H4 (cell line): ENCODE measurements around the gene PTPRN2. TPM values are rescaled to one million over a fixed set of nuclear protein-coding genes. Genes with fewer than 3 reads are reported as not detected.
A peak's percentile ranks its signal among the peaks of the same experiment; 100 is the strongest.
"Not testable (repeated sequence)": the region's sequence is repeated elsewhere in the genome, so short reads cannot be mapped to it uniquely, and the experiment has no call there.

Experiments
- DNase-seq: peaks from one replicate; pipeline ENCODE4 v3.0.0-alpha.2; 2015; ENCODE audit warnings: low spot score
- total RNA-seq: library from RNA; depleted of rRNA; stranded (reverse); fragments of >200 nt; shearing (Covaris generic); gene quantifications from 2 replicates; pipeline ENCODE4 v1.2.3, GENCODE V29; 2014

PTPRN2 gene
- total RNA-seq, 1 experiment from 2014 or later, result 0.97 TPM

DNA sequence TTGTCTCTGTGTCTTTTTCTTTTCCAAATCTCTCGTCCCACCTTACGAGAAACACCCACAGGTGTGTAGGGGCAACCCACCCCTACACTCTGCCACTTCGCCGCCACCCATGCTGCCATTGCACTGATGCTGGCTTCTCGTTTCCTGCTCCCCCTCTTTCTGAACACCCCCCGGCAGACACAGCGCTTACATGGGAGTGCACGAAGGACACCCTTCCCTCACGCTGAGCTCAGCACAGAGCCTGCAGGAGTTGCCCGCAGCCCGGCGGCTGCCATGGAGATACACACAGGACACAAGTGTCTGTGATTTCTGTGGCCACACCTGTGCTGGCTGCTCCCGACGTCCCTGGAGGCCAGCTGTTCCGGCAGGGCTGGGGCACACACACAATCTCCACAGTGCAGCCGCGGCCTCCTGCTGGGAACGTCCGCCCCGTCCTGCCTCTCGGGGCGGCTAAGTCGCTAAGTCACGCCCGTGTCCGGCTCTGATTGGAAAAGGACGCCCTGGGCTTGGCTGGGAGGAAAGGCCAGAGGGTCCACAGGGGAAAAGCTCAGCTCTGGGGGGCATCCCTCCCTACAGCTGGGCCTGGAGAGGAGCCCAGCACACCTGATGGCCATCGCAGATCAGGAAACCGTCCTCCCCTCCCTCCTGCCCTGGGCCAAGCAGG is 349.8 kb downstream of the PTPRN2 start:
- DNase-seq, result no peak

DNA sequence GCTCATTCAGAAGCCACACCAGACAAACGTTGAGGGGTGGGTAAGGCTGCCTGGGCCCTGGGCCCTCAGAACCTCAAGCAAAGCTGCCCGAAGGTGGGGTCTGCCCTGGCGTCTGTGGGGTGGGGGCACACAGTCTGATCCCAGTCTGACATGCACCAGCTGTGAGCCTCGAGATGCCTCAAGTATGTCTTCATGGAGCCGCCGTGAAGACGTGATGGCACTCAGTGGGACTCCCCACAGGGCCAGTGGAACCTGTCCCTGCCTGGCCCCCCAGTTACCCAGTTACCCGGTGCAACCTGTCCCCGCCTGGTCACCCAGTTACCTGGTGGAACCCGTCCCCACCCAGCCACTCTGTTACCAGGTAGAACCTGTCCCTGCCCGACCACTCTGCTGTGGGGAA is 351.2 kb downstream of the PTPRN2 start:
- no peak for DNase-seq

DNA sequence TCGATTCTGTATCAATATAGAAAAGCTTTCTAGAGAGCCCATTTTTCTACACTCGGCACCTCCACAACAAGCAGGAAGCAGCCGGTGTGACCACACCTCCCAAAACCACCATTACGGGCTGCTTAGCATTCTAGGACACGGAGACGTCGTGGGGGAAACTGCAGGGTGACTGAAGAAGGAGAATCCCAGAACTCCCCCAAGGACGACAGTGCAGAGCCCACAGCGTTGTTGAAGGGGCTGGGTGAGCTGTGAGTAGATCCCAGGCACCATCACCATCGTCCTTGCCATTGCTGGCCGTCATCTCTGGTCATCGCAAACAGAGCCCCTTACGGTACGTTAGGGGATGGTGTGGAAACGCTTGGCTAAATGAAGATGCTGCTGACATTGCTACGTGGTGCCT is 351.8 kb downstream of the PTPRN2 start:
- DNase-seq, result no peak

DNA sequence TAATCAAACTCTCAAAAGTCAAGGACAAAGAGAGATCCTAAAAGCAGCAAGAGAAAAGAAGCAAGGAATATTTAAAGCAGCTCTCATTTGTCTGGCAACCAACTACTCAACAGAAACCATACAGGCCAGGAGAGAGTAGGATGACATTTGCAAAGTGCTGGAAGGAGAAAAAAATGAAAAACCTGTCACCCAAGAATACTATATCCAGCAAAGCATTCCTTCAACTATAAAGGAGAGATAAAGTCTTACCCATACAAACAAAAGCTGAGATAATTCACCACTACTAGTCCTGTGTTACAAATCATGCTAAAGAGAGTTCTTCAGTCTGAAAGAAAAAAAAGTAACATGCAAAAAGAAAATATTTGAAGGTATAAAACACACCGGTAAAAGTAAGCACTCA is 357.7 kb downstream of the PTPRN2 start:
- no peak for DNase-seq

DNA sequence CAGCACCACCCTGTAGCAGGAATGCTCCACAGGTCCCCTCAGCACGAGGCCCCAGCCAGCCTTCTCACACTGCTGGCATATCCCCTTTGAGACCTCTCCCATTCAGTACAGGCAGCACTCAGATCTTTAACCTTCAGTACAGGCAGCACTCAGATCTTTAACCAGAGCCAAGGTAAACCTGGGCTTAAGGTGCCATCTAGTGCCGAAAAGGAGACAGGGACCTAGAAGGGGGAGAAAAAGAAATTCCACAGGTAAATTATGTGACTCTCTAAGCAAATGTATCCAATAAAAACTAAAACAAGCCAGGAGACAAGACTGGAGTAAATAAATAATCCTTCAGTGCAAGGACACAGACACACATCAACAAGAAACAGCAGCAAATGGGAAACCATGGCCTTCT is 358.6 kb downstream of the PTPRN2 start:
- no peak for DNase-seq

DNA sequence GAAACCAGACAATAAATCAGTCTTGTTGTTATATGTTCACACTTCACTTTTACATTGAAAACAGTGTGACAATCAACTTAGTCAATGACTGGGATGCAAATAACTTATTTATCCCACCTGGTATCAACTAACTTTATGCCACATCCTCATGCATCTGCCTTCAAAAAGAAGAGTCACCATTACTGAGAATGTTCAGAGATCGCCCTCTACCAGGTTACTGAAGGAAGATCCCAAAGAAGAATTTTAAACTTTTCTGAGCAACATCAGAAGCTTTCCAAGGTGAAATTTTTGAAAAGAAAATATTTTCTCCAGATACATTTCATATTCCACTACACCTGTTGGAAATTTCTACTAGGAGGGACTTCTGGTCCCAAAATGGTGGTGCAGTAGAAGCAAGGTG is 359.5 kb downstream of the PTPRN2 start:
- DNase-seq, result no peak

DNA sequence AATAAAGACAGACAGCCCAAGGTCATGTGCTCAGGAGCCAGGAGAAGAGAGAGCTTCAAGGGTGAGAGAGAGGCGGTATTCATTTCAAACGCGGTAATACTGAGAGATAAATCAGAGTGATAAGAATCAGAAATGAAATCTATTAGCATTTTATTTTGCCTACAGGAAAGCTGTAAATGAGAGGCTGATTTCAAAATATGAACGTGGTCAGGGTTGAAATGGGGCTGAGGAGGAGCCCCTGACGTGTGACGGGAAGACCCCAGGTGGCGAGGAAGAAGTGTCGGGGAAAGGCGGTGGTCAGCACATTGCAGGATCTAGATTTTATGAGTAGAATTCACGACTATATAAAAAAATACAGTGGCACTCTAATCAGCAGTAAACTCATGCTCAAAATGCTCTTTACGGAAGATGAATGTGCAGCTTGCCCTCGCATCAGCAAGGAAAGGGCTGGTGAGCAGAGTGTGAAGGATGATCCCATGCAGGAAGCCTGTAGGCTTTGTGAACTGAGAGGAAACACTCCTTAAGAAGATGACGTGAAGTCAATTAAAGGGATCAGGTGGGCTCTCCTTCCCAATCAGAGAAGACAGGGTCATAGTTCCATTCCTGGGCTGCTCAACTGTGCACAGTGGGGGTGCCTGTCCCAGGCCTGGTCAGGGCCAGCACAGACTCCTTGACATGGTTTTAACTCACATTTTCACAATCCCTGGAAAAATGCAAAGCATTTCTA is 360.2 kb downstream of the PTPRN2 start:
- DNase-seq, result no peak

DNA sequence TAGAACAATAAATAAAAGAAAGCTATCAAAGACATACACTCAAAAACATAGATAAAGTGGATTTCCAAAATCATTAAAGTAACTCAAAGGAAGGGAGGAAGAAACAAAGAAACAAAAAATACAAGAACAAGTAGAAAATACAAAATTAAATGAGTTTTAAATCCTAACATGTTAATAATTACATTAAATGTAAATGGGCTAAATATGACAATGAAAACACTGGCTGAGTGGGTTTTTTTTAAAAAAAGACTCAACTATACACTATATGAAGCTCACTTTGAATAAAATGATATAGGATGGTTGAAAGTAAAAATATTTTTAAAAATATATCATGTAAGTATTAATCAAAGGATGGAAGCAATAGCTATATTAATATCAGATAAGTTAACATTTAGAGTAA is 371.4 kb downstream of the PTPRN2 start:
- no peak for DNase-seq

DNA sequence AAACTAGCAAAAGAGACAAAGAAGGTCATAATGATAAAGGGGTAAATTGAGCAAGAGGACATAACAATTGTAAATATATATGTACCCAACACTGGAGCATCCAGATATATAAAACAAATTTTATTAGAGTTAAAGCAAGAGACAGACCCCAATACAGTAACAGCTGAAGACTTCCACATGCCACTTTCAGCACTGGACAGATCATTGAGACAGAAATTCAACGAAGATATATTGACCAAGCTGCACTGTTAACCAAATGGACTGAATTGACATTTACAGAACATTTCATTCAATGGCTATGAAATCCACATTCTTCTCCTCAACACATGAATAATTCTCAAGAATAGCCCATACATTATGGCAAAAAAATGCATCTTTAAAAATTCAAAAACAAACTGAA is 378.2 kb downstream of the PTPRN2 start:
- DNase-seq, result no peak

DNA sequence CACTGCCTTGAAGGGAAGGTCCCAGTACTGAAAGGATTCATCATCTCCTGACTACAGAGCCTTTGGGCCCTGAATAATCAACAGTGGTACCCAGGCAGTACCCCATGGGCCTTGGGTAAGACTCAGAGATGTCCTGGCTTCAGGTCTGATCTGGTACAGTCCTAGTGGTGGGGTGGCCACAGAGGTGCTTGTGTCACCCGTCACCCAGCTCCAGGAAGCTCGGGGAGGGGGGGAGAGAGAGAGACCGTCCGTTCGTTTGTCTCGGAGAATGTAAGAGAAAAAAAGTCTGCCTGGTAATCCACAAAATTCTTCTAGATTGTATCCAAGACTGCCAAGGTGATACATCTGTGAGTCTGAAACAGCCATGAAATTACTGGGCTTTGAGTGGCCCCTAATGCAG is 381.3 kb downstream of the PTPRN2 start:
- no peak for DNase-seq

DNA sequence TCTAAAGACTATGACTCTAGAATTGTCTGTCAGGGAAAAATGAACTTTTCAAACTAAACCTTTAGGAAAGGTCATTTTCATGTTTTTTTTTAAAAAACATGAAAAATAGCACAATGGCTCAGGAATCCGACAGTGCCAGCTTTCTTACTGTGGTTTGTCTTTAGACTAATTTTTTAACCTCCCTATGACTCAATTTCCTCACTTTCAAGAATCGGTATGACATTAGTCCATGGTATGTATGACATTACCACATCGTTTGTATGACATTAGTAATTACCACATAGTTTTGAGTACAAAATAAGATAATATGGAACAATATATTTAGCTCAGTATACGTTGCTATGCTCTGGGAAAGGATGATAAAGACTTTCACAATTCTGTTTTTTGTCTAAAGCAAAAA is 383.2 kb downstream of the PTPRN2 start:
- DNase-seq, result no peak

DNA sequence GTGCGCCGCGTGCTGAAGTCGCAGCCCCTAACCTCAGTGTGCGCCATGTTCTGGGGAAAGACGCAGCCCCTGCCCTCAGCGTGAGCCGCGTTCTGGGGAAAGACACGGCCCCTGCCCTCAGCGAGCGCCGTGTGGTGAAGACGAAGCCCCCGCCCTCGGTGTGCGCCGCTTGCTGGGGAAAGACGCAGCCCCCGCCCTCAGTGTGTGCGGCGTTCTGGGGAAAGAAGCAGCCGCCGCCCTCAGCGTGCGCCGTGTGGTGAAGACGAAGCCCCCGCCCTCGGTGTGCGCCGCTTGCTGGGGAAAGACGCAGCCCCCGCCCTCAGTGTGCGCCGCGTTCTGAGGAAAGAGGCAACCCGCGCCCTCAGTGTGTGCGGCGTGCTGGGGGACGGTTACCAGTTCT is 383.7 kb downstream of the PTPRN2 start:
- DNase-seq, result not testable (repeated sequence)

DNA sequence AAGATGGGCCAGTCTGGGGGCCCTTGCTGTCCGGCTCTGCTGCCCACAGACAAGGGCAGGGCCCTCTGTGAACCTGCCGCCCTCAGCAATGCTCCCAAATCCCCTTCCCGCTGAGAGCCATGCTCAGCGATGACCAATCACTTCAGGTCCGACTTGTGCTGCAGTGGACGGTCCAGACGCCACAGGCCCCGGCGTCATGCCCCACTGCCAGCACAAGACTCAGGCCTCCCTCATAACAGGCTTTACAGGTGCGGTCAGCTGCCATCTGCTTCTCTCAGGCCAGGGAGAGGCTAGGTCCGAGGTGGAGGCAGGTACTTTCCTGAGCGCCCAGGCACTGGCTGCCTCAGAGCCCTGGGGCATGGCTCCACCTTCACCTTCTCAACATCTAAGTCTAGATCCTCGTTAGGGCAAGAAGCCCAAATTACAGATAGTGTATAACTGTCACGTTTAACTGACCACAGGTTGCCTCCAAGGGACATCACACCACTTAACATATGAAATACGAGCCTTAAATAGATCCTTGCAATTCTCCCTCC is 393.2 kb downstream of the PTPRN2 start:
- no peak for DNase-seq

DNA sequence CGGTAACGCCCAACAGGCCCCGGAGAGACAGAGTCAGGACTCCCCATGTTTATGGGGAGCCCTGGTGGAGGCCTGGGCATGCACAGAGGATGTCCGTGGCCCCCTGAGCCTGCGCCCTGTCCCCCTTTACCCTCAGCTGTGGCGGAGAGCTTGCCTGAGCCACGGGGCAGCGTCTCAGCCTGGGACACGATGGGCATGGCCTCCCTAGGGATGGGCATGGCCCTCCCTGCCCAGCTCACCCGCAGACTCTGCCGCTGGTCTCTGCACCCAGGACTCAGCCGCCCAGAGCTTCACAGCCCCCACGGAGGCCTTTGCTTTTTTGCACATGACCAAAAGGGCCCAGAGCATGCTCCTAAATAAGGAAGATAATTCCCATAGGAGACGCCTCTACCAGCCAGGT is 394.2 kb downstream of the PTPRN2 start:
- no peak for DNase-seq

DNA sequence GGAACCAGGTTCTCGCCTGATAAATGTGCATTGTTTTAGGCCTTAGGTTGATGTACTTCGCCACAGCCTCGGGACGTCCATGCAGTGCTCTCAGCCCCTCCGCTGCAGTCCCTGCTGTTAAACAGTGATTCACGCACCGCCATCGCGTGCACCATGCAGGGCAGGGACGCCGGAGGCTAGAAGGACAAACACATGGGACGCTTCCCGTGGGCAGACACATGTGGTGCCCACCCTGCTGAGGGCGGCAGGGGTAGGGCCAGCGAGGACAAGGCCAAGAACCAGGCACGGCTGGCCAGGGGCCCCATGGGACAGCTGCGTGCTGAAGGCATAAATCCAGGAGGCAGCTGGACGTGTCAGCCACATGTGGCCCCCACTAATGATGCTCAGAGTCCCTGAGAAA is 394.7 kb downstream of the PTPRN2 start:
- no peak for DNase-seq

DNA sequence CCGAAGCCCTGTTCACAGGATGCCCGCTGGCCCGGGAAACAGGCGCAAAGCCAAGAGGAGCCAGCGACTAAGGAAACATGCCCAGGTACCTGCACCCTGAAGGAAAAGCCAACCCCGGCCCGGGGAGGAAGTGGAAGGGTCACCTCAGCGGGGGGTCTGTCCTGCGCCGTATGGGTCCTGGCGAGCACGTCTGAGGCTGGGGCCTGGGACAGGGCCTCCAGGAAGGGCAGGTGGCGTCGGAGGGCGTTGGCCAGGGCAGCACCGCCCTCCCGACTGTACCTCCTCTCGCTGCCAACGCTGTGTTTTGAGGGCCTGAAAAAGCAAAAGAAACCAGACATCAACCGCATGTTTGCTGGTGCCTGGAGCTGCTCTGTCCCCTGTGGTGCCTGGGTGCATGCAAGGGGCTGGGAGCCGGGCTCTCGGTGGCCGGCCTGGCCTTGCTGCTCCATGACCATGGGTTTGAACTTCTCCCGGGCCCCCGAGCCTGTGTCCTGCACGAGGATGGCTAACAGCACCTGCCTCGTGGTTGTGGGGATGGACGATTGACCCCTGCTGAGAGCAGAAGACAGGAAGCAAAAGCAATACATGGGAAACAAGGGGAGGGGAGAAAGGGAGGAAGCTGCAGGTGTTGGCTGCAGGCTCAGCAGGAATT is 395.3 kb downstream of the PTPRN2 start:
- no peak for DNase-seq

DNA sequence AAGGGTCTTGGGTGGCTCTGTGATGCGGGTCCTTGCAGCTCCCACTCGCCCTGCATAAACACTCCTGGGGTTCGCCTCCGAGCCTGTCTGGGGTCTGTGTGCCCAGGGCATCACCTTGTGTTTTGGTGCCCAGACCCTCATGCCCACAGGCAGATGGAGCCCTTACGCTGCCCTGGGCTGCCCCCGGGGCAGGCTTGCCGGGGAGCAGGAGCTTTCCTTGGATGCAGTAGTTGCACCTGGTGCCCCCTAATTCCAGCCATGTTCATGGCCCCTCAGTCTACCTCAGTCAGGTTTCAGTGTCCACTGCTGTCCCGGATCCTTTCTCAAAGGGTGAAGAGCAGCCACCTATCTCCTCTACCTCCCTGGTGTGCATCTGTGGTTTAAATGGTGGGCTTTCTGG is 396.0 kb downstream of the PTPRN2 start:
- DNase-seq, result no peak

DNA sequence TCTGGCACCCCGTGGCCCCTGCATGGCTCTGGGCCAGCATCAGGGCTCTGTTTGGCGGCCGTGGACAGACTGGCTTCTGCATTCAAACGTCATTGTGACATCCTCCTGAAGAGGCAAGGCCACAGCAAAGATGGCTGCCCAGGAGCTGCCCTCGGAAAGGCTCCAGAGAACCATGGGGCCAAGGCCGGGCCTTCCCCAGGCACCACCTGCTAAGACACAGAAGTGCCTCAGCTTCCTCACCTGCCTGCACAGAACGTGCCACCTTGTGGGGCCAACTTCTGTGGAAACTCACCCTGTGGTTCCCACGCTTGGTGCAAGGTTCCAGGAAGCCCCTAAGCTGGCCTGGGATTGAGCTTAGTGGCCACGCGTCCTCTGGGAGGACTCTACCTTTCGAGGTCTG is 396.9 kb downstream of the PTPRN2 start:
- no peak for DNase-seq

DNA sequence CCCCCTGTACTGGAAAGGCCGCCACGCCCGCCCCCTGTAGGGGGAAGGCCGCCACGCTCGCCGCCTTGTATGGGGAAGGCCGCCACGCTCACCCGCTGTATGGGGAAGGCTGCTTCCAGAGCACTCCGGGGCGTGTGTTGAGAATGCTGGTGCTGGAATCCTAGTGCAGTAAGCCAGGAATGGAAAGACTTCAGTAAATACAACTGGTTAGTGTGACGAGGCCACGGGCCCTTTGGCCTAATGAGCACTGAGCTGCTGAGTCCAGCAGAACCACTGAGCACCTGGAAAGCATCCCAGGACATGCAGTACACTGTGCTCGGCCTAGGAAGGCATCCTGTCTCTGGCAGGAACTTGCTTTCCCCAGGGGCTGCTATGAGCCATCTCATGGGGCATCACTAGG is 398.9 kb downstream of the PTPRN2 start:
- no peak for DNase-seq

DNA sequence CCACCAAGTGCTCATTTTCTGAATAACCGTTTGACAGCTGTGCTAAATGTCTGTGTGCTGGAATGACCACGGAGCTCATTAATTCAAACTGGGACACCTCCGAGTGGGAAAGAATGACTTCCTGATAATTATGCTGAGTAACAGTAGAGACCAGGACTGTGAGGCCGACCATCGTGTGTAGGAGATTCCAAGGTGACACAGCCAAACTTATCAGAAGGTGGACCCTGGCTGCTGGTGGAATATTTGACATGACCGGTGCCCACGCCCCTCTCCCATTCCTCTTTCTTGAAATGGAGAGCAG is 400.0 kb downstream of the PTPRN2 start:
- DNase-seq, result no peak

DNA sequence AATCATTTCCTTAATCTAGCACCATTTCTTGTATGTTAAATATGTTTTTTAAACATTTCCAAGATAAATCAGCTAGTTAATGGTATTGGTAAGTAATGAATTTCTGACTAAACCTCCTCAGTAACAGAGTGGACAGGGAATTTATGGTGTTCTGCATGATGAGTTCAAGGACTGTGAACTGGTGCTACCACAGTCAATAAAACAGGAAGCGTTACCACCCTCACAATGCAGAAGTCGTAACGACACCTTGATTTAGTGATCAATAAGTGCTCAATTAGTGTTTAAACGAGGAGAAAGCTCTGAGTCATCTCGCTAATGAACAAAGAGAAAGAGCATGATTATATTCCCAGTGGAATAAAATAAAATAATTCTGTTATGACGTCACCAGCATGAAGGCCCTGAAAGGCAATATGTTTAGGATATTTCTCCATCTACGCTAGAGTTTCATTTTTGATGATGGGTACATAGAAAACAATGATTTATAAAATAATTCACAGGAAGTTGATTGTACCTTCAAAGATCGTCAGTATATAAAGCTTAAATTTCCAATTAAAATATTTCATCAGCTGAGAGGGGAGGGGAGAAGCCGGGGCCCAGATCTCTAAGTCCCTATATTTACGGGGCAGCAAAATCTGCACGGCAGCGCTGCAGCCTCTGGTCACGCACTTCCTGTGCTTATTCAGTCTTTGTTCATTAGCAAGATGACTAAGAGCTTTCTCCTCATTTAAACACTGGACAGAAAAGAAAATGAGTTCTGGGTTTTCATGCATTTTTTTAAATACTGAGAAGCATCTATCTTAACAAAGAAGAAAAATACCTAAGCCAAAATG is 400.5 kb downstream of the PTPRN2 start:
- peak; percentile 64 for DNase-seq

DNA sequence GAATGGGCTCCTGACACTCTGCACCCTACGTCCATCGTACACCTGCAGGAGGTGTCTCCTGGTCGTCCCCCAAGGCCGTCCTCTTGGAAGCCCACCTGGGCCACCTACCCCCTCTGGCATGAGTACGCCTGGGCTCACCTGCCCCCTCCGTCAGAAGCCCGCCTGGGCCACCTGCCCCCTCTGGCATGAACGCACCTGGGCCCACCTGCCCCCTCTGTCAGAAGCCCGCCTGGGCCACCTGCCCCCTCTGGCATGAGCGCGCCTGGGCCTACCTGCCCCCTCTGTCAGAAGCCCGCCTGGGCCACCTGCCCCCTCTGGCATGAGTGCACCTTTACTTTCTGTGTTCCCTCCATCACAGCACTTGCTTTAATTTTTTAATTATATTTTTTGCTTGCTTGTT is 401.2 kb downstream of the PTPRN2 start:
- no peak for DNase-seq
